Renal pelvis (tissue), 12 donors: ENCODE results near the gene MXD3. TPM values are rescaled to one million over a fixed set of nuclear protein-coding genes. Genes with fewer than 3 reads are reported as not detected.
"Not testable (repeated sequence)": the region's sequence is repeated elsewhere in the genome, so short reads cannot be mapped to it uniquely, and the experiment has no call there.

Source experiments
- DNase-seq: peaks from one replicate; pipeline ENCODE4 v3.0.0-alpha.2; 2013
- long read RNA-seq, 16 experiments: transcript quantifications; one replicate each; lab custom pipeline, GENCODE V29; 2026
- polyA plus RNA-seq, 3 donors: library from polyadenylated mRNA; unstranded; fragments of 120-200 nt; gene quantifications; one replicate each; pipeline ENCODE4 v1.2.1, GENCODE V29; 2013; ENCODE audit not compliant: insufficient read length in 3 of 3

Gene MXD3, protein sequence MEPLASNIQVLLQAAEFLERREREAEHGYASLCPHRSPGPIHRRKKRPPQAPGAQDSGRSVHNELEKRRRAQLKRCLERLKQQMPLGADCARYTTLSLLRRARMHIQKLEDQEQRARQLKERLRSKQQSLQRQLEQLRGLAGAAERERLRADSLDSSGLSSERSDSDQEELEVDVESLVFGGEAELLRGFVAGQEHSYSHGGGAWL
- polyA plus RNA-seq, result 10 to 100 TPM; 22.4 to 30.8 (median 26.2) TPM
- long read RNA-seq, donor 1, partial matches to known transcripts, result 135 of 395 reads
- long read RNA-seq, donor 1, other reads (novel, unspliced or antisense), result 255 of 395 reads
- long read RNA-seq, donor 2, transcript MXD3-203 (6 exons, 1,483 nt), result major isoform, 7 of 9 reads
- long read RNA-seq, donor 2, partial matches to known transcripts, result 0 of 9 reads
- long read RNA-seq, donor 2, other reads (novel, unspliced or antisense), result 0 of 9 reads
- long read RNA-seq, donor 3, transcript MXD3-203 (6 exons, 1,483 nt), result major isoform, 5 of 6 reads
- long read RNA-seq, donor 3, partial matches to known transcripts, result 0 of 6 reads
- long read RNA-seq, donor 3, other reads (novel, unspliced or antisense), result 0 of 6 reads
- long read RNA-seq, donor 4, partial matches to known transcripts, result 163 of 411 reads
- long read RNA-seq, donor 4, other reads (novel, unspliced or antisense), result 243 of 411 reads
- long read RNA-seq, donor 5, partial matches to known transcripts, result 0 of 4 reads
- long read RNA-seq, donor 5, other reads (novel, unspliced or antisense), result 0 of 4 reads
- long read RNA-seq, donor 6, partial matches to known transcripts, result 7 of 11 reads
- long read RNA-seq, donor 6, other reads (novel, unspliced or antisense), result 0 of 11 reads
- long read RNA-seq, donor 7, transcript MXD3-203 (6 exons, 1,483 nt), result major isoform, 6 of 312 reads
- long read RNA-seq, donor 7, partial matches to known transcripts, result 123 of 312 reads
- long read RNA-seq, donor 7, other reads (novel, unspliced or antisense), result 179 of 312 reads
- long read RNA-seq, donor 8, result 0 reads
- long read RNA-seq, donor 9, transcript MXD3-203 (6 exons, 1,483 nt), result major isoform, 7 of 8 reads
- long read RNA-seq, donor 9, partial matches to known transcripts, result 0 of 8 reads
- long read RNA-seq, donor 9, other reads (novel, unspliced or antisense), result 0 of 8 reads
- long read RNA-seq, donor 10, transcript MXD3-203 (6 exons, 1,483 nt), result major isoform, 5 of 7 reads
- long read RNA-seq, donor 10, partial matches to known transcripts, result 0 of 7 reads
- long read RNA-seq, donor 10, other reads (novel, unspliced or antisense), result 0 of 7 reads
- long read RNA-seq, donor 11, partial matches to known transcripts, result 0 of 4 reads
- long read RNA-seq, donor 11, other reads (novel, unspliced or antisense), result 0 of 4 reads
- long read RNA-seq, donor 12, transcript MXD3-203 (6 exons, 1,483 nt), result major isoform, 5 of 8 reads
- long read RNA-seq, donor 12, partial matches to known transcripts, result 0 of 8 reads
- long read RNA-seq, donor 12, other reads (novel, unspliced or antisense), result 0 of 8 reads
- long read RNA-seq, donor 13, partial matches to known transcripts, result 109 of 222 reads
- long read RNA-seq, donor 13, other reads (novel, unspliced or antisense), result 112 of 222 reads
- long read RNA-seq, donor 14, transcript MXD3-203 (6 exons, 1,483 nt), result major isoform, 5 of 384 reads
- long read RNA-seq, donor 14, partial matches to known transcripts, result 138 of 384 reads
- long read RNA-seq, donor 14, other reads (novel, unspliced or antisense), result 240 of 384 reads
- long read RNA-seq, donor 15, transcript MXD3-203 (6 exons, 1,483 nt), result major isoform, 6 of 15 reads
- long read RNA-seq, donor 15, partial matches to known transcripts, result 6 of 15 reads
- long read RNA-seq, donor 15, other reads (novel, unspliced or antisense), result 0 of 15 reads
- long read RNA-seq, donor 16, transcript MXD3-203 (6 exons, 1,483 nt), result major isoform, 6 of 7 reads
- long read RNA-seq, donor 16, partial matches to known transcripts, result 0 of 7 reads
- long read RNA-seq, donor 16, other reads (novel, unspliced or antisense), result 0 of 7 reads

DNA sequence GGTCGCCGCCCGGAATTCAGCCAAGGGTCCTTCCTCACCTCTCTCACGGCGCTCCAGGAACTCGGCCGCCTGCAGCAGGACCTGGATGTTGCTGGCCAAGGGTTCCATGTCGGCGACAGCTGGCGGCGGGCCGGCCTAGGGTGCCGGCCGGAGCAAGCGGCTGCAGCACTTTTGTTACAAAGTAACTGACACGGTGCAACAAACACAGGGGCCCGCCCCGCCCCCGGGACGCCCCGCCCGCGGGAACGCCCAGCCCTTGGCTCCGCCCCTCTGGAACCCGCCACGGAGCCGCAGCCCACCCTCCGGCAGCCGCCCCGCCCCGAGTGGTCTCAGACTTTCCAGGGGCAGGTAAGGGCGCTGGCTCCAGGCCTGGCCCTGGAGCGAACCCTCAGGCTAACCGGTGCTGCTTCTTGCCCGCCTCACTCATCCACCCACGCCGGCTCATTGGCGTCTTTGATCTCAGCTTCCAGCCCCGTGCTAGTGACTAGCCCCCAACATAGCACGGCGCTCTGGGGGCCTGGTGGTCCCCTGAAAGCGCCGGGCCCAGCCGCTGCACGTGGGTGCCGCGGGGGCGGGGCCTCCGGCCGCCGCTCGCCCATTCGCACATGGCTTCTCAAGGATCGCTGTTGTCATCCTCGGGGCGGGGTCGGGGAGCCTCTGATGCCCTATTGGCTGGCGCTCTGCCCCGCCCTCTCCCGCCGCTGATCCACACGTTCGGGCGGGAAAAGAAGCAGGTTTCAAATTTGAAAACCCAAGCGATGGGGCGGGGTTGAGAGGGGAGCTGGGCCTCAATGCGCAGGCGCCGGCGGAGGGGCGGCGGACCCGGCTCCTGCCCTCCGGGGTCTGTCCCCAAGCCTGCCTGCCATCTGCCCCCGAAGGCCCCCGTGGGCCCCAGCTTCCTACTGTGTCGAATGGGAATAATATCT, at the start of gene MXD3:
Gene MXD3, minus strand, starts transcription at position 176 of the 926 bp plus-strand sequence. Its CDS starts 68 bp downstream, at position 108.
- DNase-seq, result peak; percentile 96

DNA sequence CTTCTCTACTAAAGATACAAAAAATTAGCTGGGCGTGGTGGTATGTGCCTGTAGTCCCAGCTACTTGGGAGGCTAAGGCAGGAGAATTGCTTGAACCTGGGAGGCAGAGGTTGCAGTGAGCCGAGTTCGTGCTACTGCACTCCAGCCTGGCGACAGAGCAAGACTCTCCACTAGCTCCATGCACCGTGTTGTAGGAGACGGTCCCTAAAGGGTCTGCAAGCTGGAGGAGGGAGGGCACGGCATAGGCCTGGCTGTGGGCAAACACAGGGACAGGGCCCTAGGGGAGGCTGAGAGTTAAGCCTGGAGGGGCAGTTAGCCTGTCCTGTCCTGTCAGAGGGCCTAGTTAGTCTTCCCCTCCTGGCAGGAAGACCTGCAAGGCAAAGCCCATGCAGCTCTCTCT, 49.0 kb upstream of the MXD3 start:
- not testable (repeated sequence) for DNase-seq

DNA sequence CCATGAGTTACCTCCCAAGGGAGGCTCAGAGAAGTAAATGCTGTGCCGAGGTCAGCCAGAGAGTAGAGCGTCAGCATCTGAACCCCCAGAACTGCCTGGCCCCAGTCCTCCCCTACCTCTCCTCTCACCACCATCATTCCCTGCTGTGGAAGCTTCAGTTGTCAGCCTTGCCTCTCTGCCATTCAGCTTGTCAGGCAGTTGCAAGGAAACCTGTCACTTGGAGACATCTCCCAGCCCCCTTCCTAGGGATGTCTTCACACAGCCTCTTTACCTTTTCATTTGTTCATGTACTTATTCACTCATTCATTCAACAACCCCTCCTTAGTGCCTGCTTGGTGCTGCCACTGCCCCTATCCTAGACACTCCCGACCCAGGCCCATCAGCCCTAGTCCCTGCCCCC, 48.2 kb upstream of the MXD3 start:
- DNase-seq, result no peak

DNA sequence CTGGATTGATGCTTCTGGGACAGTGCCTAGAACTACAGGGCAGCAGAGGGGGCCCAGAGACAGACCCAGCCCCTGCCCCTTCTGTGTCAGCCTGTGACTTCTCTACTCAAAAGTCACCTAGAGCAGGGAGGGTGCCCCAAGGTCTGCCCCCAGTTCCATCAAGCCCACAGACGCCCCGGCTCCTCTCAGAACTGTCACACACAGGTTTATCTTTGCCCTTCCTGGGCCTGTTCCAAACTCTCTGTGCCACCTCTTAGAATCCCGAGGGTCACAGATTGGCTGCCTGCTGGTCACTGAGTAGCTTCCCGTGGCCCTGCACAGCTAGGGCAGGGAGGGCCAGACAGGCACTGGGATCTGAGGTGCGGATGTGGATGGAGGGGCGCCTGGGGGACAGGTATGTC, 47.8 kb upstream of the MXD3 start:
- DNase-seq, result no peak

DNA sequence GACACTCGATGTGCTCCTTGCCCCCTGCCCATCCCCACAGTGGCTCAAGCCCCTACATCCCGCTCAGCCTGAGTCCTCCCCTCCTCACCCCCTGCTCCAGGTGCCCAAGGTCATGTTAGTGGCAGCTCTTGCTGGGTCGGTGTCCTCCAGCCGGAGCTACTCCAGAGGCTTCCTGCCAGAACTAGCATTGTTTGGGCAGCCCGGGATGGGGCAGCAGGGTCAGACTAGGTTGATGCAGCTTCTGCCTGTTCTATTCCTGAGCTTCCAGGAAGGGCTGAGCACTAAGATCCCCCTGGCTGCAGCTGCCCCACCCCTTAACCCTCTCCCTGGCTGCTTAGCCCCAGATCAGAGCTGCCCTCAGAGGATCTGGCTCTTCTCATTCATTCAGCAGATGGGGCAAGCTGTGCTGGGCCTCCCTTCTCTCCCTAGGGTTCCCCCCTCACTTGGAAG, 46.7 kb upstream of the MXD3 start:
- no peak for DNase-seq

DNA sequence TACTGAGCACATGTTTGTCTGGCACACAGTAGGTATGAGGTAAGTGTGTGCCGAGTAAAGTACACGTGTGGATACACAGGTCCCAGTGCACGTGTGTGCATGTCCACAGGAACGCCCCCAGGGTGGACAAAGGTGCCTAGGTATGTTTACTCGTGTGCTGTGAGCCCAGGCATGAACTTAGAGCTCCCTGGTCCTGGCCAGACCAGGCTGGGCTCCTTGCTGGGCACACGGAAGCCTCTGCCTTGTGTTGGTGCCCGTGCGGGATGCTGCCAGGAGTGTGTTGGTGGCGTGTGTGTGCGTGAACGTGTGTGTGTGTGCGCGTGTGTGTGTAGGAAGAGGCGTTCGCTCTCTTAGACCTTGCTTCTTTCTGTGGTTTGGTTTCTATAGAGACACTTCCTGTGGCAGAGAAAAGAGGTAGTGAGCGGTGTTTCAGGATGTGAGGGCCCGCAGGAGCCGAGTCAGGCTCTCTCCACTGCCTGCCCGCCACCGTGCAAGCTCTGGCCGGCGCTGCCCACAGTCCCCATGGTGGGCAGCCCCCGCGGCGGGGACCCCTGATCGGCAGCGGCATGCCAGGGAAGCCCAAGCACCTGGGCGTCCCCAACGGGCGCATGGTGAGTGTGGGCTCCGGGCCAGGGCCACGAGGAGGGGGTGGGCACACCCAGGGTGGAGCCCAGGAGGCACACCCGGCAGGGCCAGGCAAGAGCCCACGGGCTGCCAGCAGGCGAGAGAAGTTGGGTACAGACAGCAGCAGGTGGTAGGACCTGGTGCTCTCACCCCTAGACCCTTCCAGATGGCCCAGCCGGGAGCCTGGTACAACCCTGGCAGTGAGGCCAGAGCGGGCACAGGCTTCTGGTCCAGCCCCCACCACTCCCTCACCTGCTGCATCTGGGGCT, 46.0 kb upstream of the MXD3 start, which contains the start of gene RGS14:
Gene RGS14, plus strand, starts transcription at position 466 of the 893 bp plus-strand sequence. Its CDS starts 101 bp downstream, at position 567.
- DNase-seq, result no peak

DNA sequence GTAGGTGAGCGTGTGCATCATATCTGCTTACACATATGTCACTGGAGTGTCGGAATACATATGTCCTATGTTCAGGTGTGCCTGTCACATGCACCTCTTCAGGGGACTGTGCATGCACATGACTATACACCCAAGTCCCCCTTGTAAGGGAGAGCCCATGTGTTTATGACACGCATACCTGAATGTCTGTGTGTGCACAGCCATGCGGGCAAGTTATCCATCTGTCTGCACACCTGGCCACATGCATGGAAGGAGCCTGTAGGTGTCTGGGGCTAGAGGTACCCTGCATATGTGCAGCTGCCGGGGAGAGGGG, 45.4 kb upstream of the MXD3 start:
- no peak for DNase-seq

DNA sequence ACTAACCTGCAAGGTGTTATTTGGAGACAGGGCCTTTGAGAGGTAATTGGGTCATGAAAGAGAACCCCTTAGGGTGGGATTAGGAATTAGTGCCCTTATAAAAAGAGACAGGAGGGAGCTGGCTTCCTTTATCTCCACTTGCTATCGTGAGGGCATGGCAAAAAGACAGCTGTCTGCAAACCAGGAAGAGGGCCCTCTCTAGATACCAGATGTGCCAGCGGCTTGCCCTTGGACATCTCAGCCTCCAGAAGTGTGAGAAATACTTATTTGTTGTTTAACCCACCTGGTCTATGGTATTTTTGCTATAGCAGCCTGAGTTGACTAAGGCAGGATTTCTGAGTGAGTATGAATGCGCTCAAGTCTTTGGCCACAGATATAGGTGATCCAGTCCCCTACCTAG, 45.0 kb upstream of the MXD3 start:
- DNase-seq, result no peak

DNA sequence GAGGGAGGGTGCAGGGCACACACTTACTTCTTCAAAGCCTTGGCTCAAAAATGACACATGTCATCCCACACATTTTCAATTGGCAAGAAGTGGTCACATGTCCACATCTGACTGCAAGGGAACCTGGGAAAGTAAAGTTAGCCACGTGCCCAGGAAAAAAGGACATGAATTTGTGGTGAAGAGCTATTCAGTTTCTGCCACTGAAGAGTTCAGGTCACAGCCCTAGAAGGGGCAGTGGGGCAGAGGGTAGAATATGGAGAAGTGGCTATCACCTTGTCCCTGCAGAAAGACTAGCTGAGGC, 44.1 kb upstream of the MXD3 start:
- no peak for DNase-seq

DNA sequence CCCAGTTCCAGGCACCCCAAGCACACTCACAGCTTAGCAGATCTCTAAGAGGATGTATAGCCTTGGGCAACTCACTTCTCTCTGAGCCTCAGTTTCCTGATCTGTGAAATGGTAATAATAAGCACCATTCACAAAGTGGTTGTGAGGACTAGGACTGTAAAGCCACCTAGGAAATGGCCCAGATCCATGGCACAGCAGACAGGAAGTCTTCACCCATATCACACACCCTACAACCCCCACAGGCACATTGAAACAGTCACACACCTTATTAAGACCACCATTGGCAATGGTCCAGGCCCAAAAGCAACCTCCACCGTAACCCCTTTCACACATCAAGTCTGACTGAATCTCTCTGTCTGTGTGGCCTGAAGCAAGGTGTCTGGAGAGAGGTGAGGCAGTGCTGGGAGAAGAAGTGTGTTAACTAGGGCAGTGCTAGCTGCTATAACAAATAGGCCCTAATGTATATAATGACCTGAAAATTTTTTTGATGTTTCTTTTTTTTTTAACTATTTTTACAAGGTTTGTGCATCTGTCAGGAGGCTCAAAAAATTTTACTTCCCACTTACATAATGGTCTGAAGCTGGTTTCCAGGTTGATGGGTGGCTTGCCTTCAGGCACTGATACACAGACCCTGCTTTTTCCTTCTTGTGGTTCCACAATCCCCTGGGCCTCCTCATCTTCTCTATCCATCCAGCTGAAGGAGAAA, 43.6 kb upstream of the MXD3 start:
- no peak for DNase-seq

DNA sequence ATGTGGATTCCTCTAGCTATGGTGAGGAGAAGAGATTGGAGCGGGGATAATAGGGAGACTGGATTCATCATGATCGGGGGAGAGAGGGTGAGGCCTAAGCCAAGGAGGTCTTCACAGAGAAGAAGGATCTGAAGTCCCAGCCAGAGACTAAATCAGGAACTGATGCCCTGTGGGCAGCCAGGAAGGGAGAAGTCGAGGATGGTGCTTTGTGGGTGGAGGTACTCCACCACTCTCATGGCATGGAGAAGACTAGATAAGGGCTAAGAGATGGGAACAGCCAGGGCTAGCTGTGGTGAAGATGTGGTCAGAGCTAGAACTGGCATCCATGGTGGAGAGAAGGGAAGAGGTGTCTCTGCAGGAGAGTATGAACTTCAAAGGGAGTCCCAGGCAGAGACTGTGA, 43.0 kb upstream of the MXD3 start:
- no peak for DNase-seq

DNA sequence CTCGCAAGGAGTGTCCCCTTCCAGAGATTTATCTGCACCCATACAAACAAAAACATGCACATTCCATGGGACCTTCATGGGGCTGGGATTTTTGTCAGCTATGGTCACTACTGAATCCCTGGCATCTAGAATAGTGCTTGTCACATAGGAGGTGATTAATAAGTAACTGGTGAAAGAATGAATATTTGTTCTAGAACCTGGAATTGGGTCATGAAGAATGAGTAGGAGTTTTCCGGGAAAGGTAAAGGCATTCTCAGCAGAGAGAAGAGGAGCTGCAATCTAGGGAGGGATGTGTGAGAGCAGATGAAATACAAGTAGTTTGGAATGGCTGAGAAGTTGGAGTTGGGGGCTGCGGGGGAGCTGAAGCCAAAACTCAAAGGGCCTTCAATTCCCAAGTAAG, 42.6 kb upstream of the MXD3 start:
- DNase-seq, result no peak

DNA sequence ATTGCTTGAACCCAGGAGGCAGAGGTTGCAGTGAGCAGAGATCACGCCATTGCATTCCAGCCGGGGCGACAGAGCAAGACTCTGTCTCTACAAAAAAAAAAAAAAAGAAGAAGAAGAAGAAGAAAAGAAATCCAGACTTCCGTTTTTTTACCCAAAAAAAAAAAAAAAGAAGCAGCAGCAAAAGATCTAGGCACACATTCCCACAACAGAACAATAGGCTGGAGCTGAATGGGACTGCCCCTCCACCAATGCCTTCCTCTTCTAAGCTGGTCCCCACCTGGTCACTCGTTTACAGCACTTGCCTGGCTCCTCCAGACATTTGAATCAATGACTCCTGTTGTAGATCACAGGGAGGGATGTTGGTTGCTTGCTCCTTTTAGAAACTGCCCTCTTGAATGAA, 41.4 kb upstream of the MXD3 start:
- DNase-seq, result no peak

DNA sequence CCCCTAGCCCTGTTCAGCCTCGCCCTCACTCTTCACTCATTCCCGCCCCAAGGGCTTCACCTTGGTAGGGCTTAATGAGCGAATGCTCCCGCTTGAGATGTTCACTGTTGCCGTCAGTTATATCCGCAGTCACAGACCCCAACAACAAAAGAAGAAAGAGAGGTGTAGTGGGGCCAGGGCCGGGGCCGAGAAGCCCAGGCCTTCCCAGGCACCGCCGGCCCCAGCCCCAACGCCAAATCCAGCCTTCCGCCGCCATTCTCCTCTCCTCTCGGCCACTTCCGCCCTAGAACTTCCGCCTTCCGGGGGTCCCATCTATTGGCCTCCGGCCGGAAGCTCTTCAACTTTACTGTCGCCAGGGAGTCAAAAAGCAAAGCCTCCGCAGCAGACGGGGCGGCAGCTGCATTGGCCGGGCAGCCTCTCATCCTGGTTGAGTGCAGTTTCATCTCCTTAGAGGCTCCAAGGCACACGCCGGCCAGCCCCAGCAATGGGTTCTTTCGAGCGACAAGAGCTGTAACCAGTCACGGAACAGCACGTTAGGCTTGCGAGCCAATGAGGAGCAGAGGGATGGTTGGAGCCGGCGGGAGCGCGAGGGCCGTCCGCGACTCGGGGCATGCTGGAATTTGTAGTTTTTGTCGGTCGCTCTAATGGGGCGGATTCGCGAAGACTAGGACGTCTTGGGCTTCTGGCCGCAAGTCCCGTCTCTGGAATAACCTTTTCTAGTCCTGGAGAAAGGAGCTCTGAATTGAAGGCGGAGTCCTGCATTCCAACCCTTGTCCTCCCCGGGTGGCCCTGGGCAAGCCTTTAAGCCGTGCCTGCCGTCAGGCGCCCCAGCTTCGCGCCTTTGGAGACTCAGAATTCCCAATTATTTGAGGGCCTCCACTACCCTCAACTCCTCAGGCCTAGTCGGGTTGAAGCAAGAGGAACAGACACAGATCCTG, 40.0 kb upstream of the MXD3 start, which contains the start of gene LMAN2:
Gene LMAN2, minus strand, starts transcription at position 277 of the 938 bp plus-strand sequence. Its CDS starts 21 bp downstream, at position 256.
- DNase-seq, result peak; percentile 96

DNA sequence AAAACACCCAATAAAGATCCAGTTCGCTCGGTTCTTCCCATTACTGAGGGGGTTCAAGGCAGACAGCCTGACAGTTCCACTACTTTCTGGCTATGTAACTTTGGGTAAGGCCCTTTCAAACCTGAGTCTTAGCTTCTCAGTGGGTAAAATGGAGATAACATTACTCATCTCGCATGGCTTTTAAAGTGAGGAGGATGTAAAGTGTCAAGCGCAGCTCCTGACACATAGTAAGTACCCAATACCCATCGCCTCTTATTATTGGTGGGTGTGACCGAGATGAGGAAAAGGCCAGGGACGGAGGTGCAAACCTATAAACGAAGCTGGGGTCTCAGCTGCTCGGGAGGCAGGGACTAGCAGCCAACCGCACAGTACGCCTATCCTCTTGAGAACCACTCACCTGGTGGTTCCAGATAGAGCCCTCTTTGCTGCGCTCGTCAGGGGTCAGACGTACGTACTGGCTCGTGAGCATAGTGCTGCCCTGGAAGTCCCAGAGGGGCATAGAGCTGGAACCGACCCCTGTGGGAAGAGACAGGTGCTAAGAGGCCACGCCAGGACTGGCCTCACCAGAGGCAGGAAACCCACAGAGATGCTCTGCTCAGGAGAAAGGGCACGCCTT, 39.2 kb upstream of the MXD3 start:
- DNase-seq, result no peak

DNA sequence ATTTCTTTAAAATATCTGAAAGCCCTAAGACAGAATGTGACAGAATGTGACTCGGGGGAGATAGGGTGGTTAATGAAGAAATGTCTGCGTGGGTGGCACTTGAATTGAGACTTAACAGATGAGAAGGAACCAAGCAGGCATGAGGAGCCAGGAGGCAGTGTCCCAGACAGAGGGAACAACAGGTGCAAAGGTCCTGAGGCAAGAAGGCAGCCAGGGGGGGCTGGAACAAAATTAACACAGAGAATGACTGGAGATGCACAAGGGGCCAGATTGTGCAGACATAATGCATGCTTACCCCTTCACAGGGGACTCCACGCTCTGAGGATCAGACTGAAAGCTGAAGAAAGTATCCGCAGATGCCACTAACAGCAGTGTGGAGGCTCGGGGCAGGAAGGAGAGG, 38.1 kb upstream of the MXD3 start:
- no peak for DNase-seq
